GM12801 (cell line): ENCODE results near the gene SLC37A3.

Experiments used
- TF ChIP-seq, protein P1 (sequence below): IDR thresholded peaks from one replicate; pipeline ENCODE4 v1.5.1; 2011; ENCODE audit warnings: control low read depth; ENCODE audit not compliant: insufficient read length; ENCODE audit errors: extremely low read depth

The SLC37A3 gene

DNA sequence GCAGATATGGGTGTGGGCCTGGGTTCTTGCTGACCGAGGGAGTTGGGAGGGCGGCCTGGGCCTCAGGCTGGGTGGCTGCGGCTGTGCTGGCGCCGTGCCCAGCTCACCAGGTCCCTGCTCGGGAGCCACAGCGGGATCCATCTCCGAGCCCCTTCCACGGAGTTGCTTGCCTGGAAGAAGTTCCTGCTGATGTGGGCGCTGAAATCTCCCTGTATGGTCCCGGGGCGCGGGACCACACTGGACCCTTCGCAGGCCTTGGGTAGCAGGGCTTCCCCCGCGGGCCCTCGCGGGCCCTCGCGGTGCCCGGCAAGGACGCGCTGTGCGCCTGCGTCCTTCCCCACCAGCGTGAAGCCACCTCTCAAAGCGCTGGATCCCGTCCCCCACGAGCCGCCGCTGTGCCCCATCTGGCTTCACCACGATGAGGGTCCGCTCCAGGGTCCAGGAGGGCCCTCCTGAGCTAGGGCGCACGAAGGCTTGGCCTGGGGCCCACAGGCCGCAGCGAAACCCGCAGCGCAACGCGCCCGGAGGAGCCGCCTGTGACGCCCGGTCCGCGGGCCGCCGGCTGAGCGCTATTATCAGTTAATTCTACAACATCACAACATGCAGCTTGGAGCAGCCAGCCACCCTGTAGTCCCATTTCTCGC is 37.0 kb upstream of the SLC37A3 start:
- TF ChIP-seq, protein P1, sequence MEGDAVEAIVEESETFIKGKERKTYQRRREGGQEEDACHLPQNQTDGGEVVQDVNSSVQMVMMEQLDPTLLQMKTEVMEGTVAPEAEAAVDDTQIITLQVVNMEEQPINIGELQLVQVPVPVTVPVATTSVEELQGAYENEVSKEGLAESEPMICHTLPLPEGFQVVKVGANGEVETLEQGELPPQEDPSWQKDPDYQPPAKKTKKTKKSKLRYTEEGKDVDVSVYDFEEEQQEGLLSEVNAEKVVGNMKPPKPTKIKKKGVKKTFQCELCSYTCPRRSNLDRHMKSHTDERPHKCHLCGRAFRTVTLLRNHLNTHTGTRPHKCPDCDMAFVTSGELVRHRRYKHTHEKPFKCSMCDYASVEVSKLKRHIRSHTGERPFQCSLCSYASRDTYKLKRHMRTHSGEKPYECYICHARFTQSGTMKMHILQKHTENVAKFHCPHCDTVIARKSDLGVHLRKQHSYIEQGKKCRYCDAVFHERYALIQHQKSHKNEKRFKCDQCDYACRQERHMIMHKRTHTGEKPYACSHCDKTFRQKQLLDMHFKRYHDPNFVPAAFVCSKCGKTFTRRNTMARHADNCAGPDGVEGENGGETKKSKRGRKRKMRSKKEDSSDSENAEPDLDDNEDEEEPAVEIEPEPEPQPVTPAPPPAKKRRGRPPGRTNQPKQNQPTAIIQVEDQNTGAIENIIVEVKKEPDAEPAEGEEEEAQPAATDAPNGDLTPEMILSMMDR, result no peak

GRCh38 chr7:140433396-140433795 is 35.1 kb upstream of the SLC37A3 start:
- TF ChIP-seq, protein P1, result no peak

- TF ChIP-seq, protein P1, result no peak
Measured at GRCh38 chr7:140426130-140426529, 27.8 kb upstream of the SLC37A3 start.

- TF ChIP-seq, protein P1, result no peak
Measured at GRCh38 chr7:140425718-140426117, 27.4 kb upstream of the SLC37A3 start.

GRCh38 chr7:140423501-140423900 is 25.2 kb upstream of the SLC37A3 start:
- TF ChIP-seq, protein P1, result no peak

- TF ChIP-seq, protein P1, result no peak
Measured at GRCh38 chr7:140421521-140421920, 23.2 kb upstream of the SLC37A3 start.

- TF ChIP-seq, protein P1, result no peak
Measured at GRCh38 chr7:140418653-140419052, 20.3 kb upstream of the SLC37A3 start.
